Mesendoderm (in vitro differentiated cells): ENCODE data around the gene KCTD1.
A peak's percentile ranks its signal among the peaks of the same experiment; 100 is the strongest.

Source experiments
- DNase-seq: peaks from one replicate; pipeline ENCODE4 v3.0.0; 2013
- H2AK5ac ChIP-seq: 2 replicates; pipeline ENCODE4 v1.6.1; 2013; ENCODE audit warnings: low read length, inconsistent platforms
- H2BK120ac ChIP-seq: 2 replicates; pipeline ENCODE4 v1.6.1; 2013; ENCODE audit warnings: low read depth, mild to moderate bottlenecking, low read length, moderate library complexity, mixed read lengths
- H2BK15ac ChIP-seq: replicated peaks from 2 replicates; pipeline ENCODE4 v1.6.1; 2013; ENCODE audit warnings: low read depth, mild to moderate bottlenecking, moderate library complexity
- H2BK5ac ChIP-seq: 2 replicates; pipeline ENCODE4 v1.6.1; 2013; ENCODE audit warnings: low read length, inconsistent platforms
- H3K18ac ChIP-seq: 2 replicates; pipeline ENCODE4 v1.6.1; 2013; ENCODE audit warnings: mild to moderate bottlenecking, low read length, mixed read lengths
- H3K23ac ChIP-seq: one replicate; pipeline ENCODE4 v1.6.1; 2013; ENCODE audit warnings: low read length
- H3K27ac ChIP-seq: 2 replicates; pipeline ENCODE4 v1.5.1; 2013; ENCODE audit warnings: low read depth, mild to moderate bottlenecking, inconsistent platforms, low read length, moderate library complexity
- H3K27me3 ChIP-seq: 2 replicates; pipeline ENCODE4 v1.6.1; 2013; ENCODE audit warnings: low read length, control low read depth, mild to moderate bottlenecking, inconsistent platforms; ENCODE audit not compliant: insufficient read depth, poor library complexity
- H3K36me3 ChIP-seq: 2 replicates; pipeline ENCODE4 v1.6.1; 2013; ENCODE audit warnings: low read length, inconsistent platforms; ENCODE audit not compliant: control insufficient read depth, insufficient read depth
- H3K4ac ChIP-seq: one replicate; pipeline ENCODE4 v1.6.1; 2013; ENCODE audit warnings: low read depth, mild to moderate bottlenecking, low read length, moderate library complexity
- H3K4me1 ChIP-seq: 2 replicates; pipeline ENCODE4 v1.6.1; 2013; ENCODE audit warnings: low read depth, low read length, inconsistent platforms; ENCODE audit not compliant: control insufficient read depth
- H3K4me2 ChIP-seq: 2 replicates; pipeline ENCODE4 v1.6.1; 2013; ENCODE audit warnings: low read length
- H3K4me3 ChIP-seq: 2 replicates; pipeline ENCODE4 v1.5.1; 2013; ENCODE audit warnings: mild to moderate bottlenecking, low read length
- H3K56ac ChIP-seq: one replicate; pipeline ENCODE4 v1.6.1; 2013; ENCODE audit warnings: low read length
- H3K79me1 ChIP-seq: 2 replicates; pipeline ENCODE4 v1.6.1; 2013; ENCODE audit warnings: low read length, inconsistent platforms
- H3K79me2 ChIP-seq: 2 replicates; pipeline ENCODE4 v1.6.1; 2013; ENCODE audit warnings: mild to moderate bottlenecking, low read length; ENCODE audit not compliant: control insufficient read depth, insufficient read depth
- H3K9ac ChIP-seq: 2 replicates; pipeline ENCODE4 v1.6.1; 2013; ENCODE audit warnings: low read length, inconsistent platforms
- H4K5ac ChIP-seq: one replicate; pipeline ENCODE4 v1.6.1; 2013; ENCODE audit warnings: low read length
- H4K8ac ChIP-seq: one replicate; pipeline ENCODE4 v1.6.1; 2013; ENCODE audit warnings: low read depth, mild to moderate bottlenecking, control low read depth, low read length, moderate library complexity
- WGBS: extraction: QIAGEN DNeasy Blood & Tissue Kit; methylation state at CpG from one replicate; pipeline ENCODE4 v1.1.7; 2013; ENCODE audit warnings: low lambda C conversion rate, missing lambda C conversion rate; ENCODE audit not compliant: insufficient coverage; ENCODE audit errors: extremely low coverage; 5-methylcytosine and 5-hydroxymethylcytosine counted together

Gene KCTD1

GRCh38 chr18:26489191-26489590 lies 59.2 kb downstream of the KCTD1 start:
- Histone ChIP-seq H3K79me1 (no peaks in the 10 kb centered on the region), H3K79me2 (no peaks in the 10 kb centered on the region), H3K18ac (no peak overlapping the region), H3K4me1 (no peaks in the 10 kb centered on the region), H3K4ac (no peak overlapping the region), H3K56ac (no peak overlapping the region), H3K4me3 (no peak overlapping the region), H4K8ac (no peak overlapping the region), H3K36me3 (no peaks in the 10 kb centered on the region), H2AK5ac (no peak overlapping the region), H3K23ac (no peak overlapping the region), H4K5ac (no peak overlapping the region), H3K9ac (no peak overlapping the region), H3K27ac (no peak overlapping the region), H2BK120ac (no peak overlapping the region), H3K27me3 (no peaks in the 10 kb centered on the region), H2BK15ac (no peak overlapping the region), H2BK5ac (no peak overlapping the region), H3K4me2 (no peak overlapping the region)
- DNase-seq = no peak
- no CpG with 5 or more reads among the region's 4 CpGs for WGBS

- no peak overlapping the region for H3K56ac ChIP-seq
- H4K5ac ChIP-seq = no peak overlapping the region
- no peaks in the 10 kb centered on the region for H3K27me3 ChIP-seq
- DNase-seq = no peak
- H3K27ac ChIP-seq = no peak overlapping the region
- no peak overlapping the region for H2AK5ac ChIP-seq
- no peak overlapping the region for H2BK15ac ChIP-seq
- H2BK5ac ChIP-seq = no peak overlapping the region
- no peak overlapping the region for H2BK120ac ChIP-seq
- H3K18ac ChIP-seq = no peak overlapping the region
- H3K79me1 ChIP-seq = no peaks in the 10 kb centered on the region
- no peaks in the 10 kb centered on the region for H3K4me1 ChIP-seq
- no peaks in the 10 kb centered on the region for H3K79me2 ChIP-seq
- H3K9ac ChIP-seq = no peak overlapping the region
- no peak overlapping the region for H3K4me2 ChIP-seq
- WGBS = no CpG with 5 or more reads among the region's 11 CpGs
- H4K8ac ChIP-seq = no peak overlapping the region
- no peak overlapping the region for H3K4me3 ChIP-seq
- no peak overlapping the region for H3K4ac ChIP-seq
- no peak overlapping the region for H3K23ac ChIP-seq
- no peaks in the 10 kb centered on the region for H3K36me3 ChIP-seq
Measured at GRCh38 chr18:26488417-26489009, 59.8 kb downstream of the KCTD1 start.

- Histone ChIP-seq H3K27me3 (no peaks in the 10 kb centered on the region), H3K56ac (no peak overlapping the region), H2BK15ac (no peak overlapping the region), H3K23ac (no peak overlapping the region), H3K18ac (no peak overlapping the region), H3K4me1 (peaks cover under 1% of the 10 kb centered on the region), H3K36me3 (no peaks in the 10 kb centered on the region), H3K79me1 (no peaks in the 10 kb centered on the region), H2BK120ac (no peak overlapping the region), H3K79me2 (no peaks in the 10 kb centered on the region), H4K8ac (no peak overlapping the region), H2AK5ac (no peak overlapping the region), H3K27ac (no peak overlapping the region), H3K4ac (no peak overlapping the region), H2BK5ac (no peak overlapping the region), H4K5ac (no peak overlapping the region), H3K9ac (no peak overlapping the region), H3K4me3 (no peak overlapping the region), H3K4me2 (no peak overlapping the region)
- no CpG with 5 or more reads among the region's 7 CpGs for WGBS
- DNase-seq = no peak
Measured at GRCh38 chr18:26487437-26487836, 60.9 kb downstream of the KCTD1 start.

- no peak overlapping the region for H2BK5ac ChIP-seq
- H2BK15ac ChIP-seq = no peak overlapping the region
- H3K56ac ChIP-seq = no peak overlapping the region
- no peak overlapping the region for H2BK120ac ChIP-seq
- no peak overlapping the region for H3K4me3 ChIP-seq
- H3K27me3 ChIP-seq = no peaks in the 10 kb centered on the region
- no peak overlapping the region for H4K8ac ChIP-seq
- no peak overlapping the region for H2AK5ac ChIP-seq
- H3K18ac ChIP-seq = no peak overlapping the region
- H3K4me2 ChIP-seq = no peak overlapping the region
- H3K4me1 ChIP-seq = peaks cover 2% of the 10 kb centered on the region
- no peaks in the 10 kb centered on the region for H3K36me3 ChIP-seq
- no peak for DNase-seq
- no peak overlapping the region for H3K27ac ChIP-seq
- no peak overlapping the region for H3K23ac ChIP-seq
- no peaks in the 10 kb centered on the region for H3K79me2 ChIP-seq
- no peaks in the 10 kb centered on the region for H3K79me1 ChIP-seq
- no peak overlapping the region for H4K5ac ChIP-seq
- no CpG with 5 or more reads among the region's 4 CpGs for WGBS
- no peak overlapping the region for H3K4ac ChIP-seq
- H3K9ac ChIP-seq = no peak overlapping the region
Measured at GRCh38 chr18:26483633-26484032, 64.7 kb downstream of the KCTD1 start.

- Histone ChIP-seq H3K36me3 (no peaks in the 10 kb centered on the region), H2BK15ac (no peak overlapping the region), H3K4ac (no peak overlapping the region), H2BK5ac (no peak overlapping the region), H4K5ac (no peak overlapping the region), H3K4me1 (peaks cover 2% of the 10 kb centered on the region), H3K79me1 (no peaks in the 10 kb centered on the region), H3K27ac (no peak overlapping the region), H3K23ac (no peak overlapping the region), H2AK5ac (no peak overlapping the region), H4K8ac (no peak overlapping the region), H3K4me3 (no peak overlapping the region), H3K79me2 (no peaks in the 10 kb centered on the region), H3K56ac (no peak overlapping the region), H3K4me2 (no peak overlapping the region), H3K18ac (no peak overlapping the region), H3K9ac (no peak overlapping the region), H3K27me3 (no peaks in the 10 kb centered on the region), H2BK120ac (no peak overlapping the region)
- DNase-seq = peak; percentile 88
- no CpG with 5 or more reads among the region's 5 CpGs for WGBS
Measured at GRCh38 chr18:26482569-26482968, 65.8 kb downstream of the KCTD1 start.
